ENCODE measurements around the gene B3GNT4. TPM values are rescaled to one million over a fixed set of nuclear protein-coding genes. Genes with fewer than 3 reads are reported as not detected.
A peak's percentile ranks its signal among the peaks of the same experiment; 100 is the strongest.

The B3GNT4 gene
- total and polyA plus RNA-seq, 2 of the 13 experiments (the other 11 are each of a cell fraction or from before 2014, with no cell fraction given), result 0.04 to 0.21 TPM

GRCh38 chr12:122225683-122226365, 22.3 kb downstream of the B3GNT4 start, which contains the start of gene DIABLO (continued):
- TF ChIP-seq ZBTB14 (CRISPR knock-in tag; IDR thresholded peaks at IDR 0.05) (no peak), SIN3A (IDR thresholded peaks at IDR 0.05; ENCODE audit: borderline replicate concordance, low read depth, low read length) (no peak), SMYD3 (CRISPR knock-in tag; IDR thresholded peaks at IDR 0.05) (no peak), TMF1 (CRISPR knock-in tag; IDR thresholded peaks at IDR 0.05; ENCODE audit: low read depth) (peak; percentile 12; the same call in 1 of the 2 replicates), ZNF615 (CRISPR knock-in tag; IDR thresholded peaks at IDR 0.05; ENCODE audit: borderline replicate concordance) (no peak), SATB2 (CRISPR knock-in tag; IDR thresholded peaks at IDR 0.05) (no peak), NFYB (CRISPR knock-in tag; IDR thresholded peaks at IDR 0.05) (peak; percentile 80), ZNF652 (CRISPR knock-in tag; IDR thresholded peaks at IDR 0.05; ENCODE audit: borderline replicate concordance, low read depth) (no peak), ZNF660 (CRISPR knock-in tag; IDR thresholded peaks at IDR 0.05; ENCODE audit: borderline replicate concordance, low read depth) (no peak), ZC3H4 (CRISPR knock-in tag; IDR thresholded peaks at IDR 0.05; ENCODE audit: borderline replicate concordance) (no peak), KDM2A (CRISPR knock-in tag; IDR thresholded peaks at IDR 0.05; ENCODE audit: borderline replicate concordance, low read depth) (peak; percentile 98), NFYC (CRISPR knock-in tag; IDR thresholded peaks at IDR 0.05) (peak; percentile 81), KDM6A (CRISPR knock-in tag; IDR thresholded peaks at IDR 0.05; ENCODE audit: low read depth) (no peak), STAG1 (CRISPR knock-in tag; IDR thresholded peaks at IDR 0.05) (no peak)
- TF ChIP-seq, protein P1, sequence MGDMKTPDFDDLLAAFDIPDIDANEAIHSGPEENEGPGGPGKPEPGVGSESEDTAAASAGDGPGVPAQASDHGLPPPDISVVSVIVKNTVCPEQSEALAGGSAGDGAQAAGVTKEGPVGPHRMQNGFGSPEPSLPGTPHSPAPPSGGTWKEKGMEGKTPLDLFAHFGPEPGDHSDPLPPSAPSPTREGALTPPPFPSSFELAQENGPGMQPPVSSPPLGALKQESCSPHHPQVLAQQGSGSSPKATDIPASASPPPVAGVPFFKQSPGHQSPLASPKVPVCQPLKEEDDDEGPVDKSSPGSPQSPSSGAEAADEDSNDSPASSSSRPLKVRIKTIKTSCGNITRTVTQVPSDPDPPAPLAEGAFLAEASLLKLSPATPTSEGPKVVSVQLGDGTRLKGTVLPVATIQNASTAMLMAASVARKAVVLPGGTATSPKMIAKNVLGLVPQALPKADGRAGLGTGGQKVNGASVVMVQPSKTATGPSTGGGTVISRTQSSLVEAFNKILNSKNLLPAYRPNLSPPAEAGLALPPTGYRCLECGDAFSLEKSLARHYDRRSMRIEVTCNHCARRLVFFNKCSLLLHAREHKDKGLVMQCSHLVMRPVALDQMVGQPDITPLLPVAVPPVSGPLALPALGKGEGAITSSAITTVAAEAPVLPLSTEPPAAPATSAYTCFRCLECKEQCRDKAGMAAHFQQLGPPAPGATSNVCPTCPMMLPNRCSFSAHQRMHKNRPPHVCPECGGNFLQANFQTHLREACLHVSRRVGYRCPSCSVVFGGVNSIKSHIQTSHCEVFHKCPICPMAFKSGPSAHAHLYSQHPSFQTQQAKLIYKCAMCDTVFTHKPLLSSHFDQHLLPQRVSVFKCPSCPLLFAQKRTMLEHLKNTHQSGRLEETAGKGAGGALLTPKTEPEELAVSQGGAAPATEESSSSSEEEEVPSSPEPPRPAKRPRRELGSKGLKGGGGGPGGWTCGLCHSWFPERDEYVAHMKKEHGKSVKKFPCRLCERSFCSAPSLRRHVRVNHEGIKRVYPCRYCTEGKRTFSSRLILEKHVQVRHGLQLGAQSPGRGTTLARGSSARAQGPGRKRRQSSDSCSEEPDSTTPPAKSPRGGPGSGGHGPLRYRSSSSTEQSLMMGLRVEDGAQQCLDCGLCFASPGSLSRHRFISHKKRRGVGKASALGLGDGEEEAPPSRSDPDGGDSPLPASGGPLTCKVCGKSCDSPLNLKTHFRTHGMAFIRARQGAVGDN (CRISPR knock-in tag; IDR thresholded peaks at IDR 0.05), result peak; percentile 77
- TF ChIP-seq, protein P2, sequence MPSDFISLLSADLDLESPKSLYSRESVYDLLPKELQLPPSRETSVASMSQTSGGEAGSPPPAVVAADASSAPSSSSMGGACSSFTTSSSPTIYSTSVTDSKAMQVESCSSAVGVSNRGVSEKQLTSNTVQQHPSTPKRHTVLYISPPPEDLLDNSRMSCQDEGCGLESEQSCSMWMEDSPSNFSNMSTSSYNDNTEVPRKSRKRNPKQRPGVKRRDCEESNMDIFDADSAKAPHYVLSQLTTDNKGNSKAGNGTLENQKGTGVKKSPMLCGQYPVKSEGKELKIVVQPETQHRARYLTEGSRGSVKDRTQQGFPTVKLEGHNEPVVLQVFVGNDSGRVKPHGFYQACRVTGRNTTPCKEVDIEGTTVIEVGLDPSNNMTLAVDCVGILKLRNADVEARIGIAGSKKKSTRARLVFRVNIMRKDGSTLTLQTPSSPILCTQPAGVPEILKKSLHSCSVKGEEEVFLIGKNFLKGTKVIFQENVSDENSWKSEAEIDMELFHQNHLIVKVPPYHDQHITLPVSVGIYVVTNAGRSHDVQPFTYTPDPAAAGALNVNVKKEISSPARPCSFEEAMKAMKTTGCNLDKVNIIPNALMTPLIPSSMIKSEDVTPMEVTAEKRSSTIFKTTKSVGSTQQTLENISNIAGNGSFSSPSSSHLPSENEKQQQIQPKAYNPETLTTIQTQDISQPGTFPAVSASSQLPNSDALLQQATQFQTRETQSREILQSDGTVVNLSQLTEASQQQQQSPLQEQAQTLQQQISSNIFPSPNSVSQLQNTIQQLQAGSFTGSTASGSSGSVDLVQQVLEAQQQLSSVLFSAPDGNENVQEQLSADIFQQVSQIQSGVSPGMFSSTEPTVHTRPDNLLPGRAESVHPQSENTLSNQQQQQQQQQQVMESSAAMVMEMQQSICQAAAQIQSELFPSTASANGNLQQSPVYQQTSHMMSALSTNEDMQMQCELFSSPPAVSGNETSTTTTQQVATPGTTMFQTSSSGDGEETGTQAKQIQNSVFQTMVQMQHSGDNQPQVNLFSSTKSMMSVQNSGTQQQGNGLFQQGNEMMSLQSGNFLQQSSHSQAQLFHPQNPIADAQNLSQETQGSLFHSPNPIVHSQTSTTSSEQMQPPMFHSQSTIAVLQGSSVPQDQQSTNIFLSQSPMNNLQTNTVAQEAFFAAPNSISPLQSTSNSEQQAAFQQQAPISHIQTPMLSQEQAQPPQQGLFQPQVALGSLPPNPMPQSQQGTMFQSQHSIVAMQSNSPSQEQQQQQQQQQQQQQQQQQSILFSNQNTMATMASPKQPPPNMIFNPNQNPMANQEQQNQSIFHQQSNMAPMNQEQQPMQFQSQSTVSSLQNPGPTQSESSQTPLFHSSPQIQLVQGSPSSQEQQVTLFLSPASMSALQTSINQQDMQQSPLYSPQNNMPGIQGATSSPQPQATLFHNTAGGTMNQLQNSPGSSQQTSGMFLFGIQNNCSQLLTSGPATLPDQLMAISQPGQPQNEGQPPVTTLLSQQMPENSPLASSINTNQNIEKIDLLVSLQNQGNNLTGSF (CRISPR knock-in tag; IDR thresholded peaks at IDR 0.05), result no peak
- TF ChIP-seq, protein P3, sequence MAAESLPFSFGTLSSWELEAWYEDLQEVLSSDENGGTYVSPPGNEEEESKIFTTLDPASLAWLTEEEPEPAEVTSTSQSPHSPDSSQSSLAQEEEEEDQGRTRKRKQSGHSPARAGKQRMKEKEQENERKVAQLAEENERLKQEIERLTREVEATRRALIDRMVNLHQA (CRISPR knock-in tag; IDR thresholded peaks at IDR 0.05), result no peak

Data from HepG2 (cell line).